GM12878 (cell line): Measurements from ENCODE around the gene TMEM89. TPM values are rescaled to one million over a fixed set of nuclear protein-coding genes. Genes with fewer than 3 reads are reported as not detected.
A peak's percentile ranks its signal among the peaks of the same experiment; 100 is the strongest.

Source experiments
- ATAC-seq: fragments of 200-7000 bp; cut with Tn5 transposase; 3 replicates; pipeline ENCODE4 v1.9.1; 2020; ENCODE audit warnings: mild to moderate bottlenecking, moderate library complexity
- BruUV-seq: library from RNA; stranded (reverse); fragments of 400-500 nt; replicated peaks from 2 replicates; lab custom pipeline; 2021; lab: Mats Ljungman, UMichigan
- CTCF ChIA-PET: fragments of 300-600 bp; sonication (Branson Sonifier 250); formaldehyde crosslinking; extraction: SDS; loops from one replicate; lab custom pipeline; 2021; ENCODE audit warnings: inconsistent platforms; lab: Yijun Ruan, JAX
- POLR2A ChIA-PET: fragments of 350-600 bp; formaldehyde crosslinking; extraction: SDS; loops from one replicate; lab custom pipeline; 2021; ENCODE audit warnings: inconsistent platforms; lab: Charles Lee
- RAD21 ChIA-PET: fragments of 300-600 bp; sonication (Branson Sonifier 250); formaldehyde crosslinking; loops from one replicate; lab custom pipeline; 2023; ENCODE audit warnings: antibody characterized with exemption; ENCODE audit not compliant: unreplicated experiment; lab: Charles Lee
- SMC1A ChIA-PET: fragments of 300-600 bp; sonication (Branson Sonifier 250); formaldehyde crosslinking; loops from one replicate; lab custom pipeline; 2023; ENCODE audit not compliant: unreplicated experiment, uncharacterized antibody; lab: Charles Lee
- DNase-seq: peaks from one replicate; pipeline ENCODE4 v3.0.0-alpha.2; 2011; ENCODE audit warnings: low read depth, low spot score
- FAIRE-seq: peaks from 3 replicates; lab custom pipeline; 2011; peaks lifted over from hg19 to GRCh38; lab: Jason Lieb, UNC
- H2AFZ ChIP-seq: 2 replicates; pipeline ENCODE4 v1.6.0; 2011; ENCODE audit warnings: low read depth, low read length, control low read depth; ENCODE audit not compliant: control insufficient read depth
- H3K27ac ChIP-seq: 2 replicates; pipeline ENCODE4 v1.5.1; 2011; ENCODE audit warnings: control low read depth; ENCODE audit not compliant: control insufficient read depth, insufficient read depth
- H3K27me3 ChIP-seq, 2 experiments: replicated peaks in 1 of 2; 2 replicates each; pipeline versions ENCODE4 v1.6.0 to v1.6.1; 2011; ENCODE audit warnings: low read length in 1 of 2; ENCODE audit not compliant: control insufficient read depth in 2 of 2, insufficient read depth in 2 of 2
- H3K36me3 ChIP-seq, 2 experiments: 2 replicates each; pipeline ENCODE4 v1.5.1; 2011; ENCODE audit warnings: low read length in 1 of 2; ENCODE audit not compliant: control insufficient read depth in 2 of 2, insufficient read depth in 2 of 2
- H3K4me1 ChIP-seq: 2 replicates; pipeline ENCODE4 v1.6.1; 2011; ENCODE audit warnings: mild to moderate bottlenecking, low read length, moderate library complexity, mixed read lengths; ENCODE audit not compliant: control insufficient read depth, insufficient read depth
- H3K4me2 ChIP-seq: 2 replicates; pipeline ENCODE4 v1.6.0; 2011; ENCODE audit warnings: control low read depth; ENCODE audit not compliant: control insufficient read depth, insufficient read depth
- H3K4me3 ChIP-seq: fragments of 200-600 bp; sonication (generic); 2 replicates; pipeline ENCODE4 v1.5.1; 2016
- H3K79me2 ChIP-seq: 2 replicates; pipeline ENCODE4 v1.6.0; 2011; ENCODE audit warnings: low read length; ENCODE audit not compliant: control insufficient read depth, insufficient read depth
- H3K9ac ChIP-seq: 2 replicates; pipeline ENCODE4 v1.8.0; 2011; ENCODE audit warnings: low read length, control low read depth, mixed read lengths; ENCODE audit not compliant: control insufficient read depth, insufficient read depth
- H3K9me3 ChIP-seq: replicated peaks from 3 replicates; pipeline ENCODE4 v1.5.1; 2011; ENCODE audit warnings: mild to moderate bottlenecking, low read length; ENCODE audit not compliant: control insufficient read depth, insufficient read depth
- H4K20me1 ChIP-seq: 2 replicates; pipeline ENCODE4 v1.6.0; 2011; ENCODE audit not compliant: control insufficient read depth, insufficient read depth
- BCL11A ChIP-seq: IDR thresholded peaks from 2 replicates; pipeline ENCODE4 v1.6.1; 2011; ENCODE audit warnings: low read depth, low read length
- CREM ChIP-seq: IDR thresholded peaks from 2 replicates; pipeline ENCODE4 v1.6.1; 2014; ENCODE audit warnings: antibody characterized with exemption, low read depth
- ELK1 ChIP-seq: IDR thresholded peaks from 2 replicates; pipeline ENCODE4 v1.6.1; 2012; ENCODE audit warnings: low read depth, low read length, improper control_type of control experiment
- NFYA ChIP-seq: IDR thresholded peaks from 2 replicates; pipeline ENCODE4 v1.6.1; 2011; ENCODE audit warnings: low read depth, mild to moderate bottlenecking, low read length, improper control_type of control experiment, borderline replicate concordance
- NR2F1 ChIP-seq: fragments of 450-650 bp; conservative IDR thresholded peaks from 2 replicates; pipeline ENCODE4 v1.6.1; 2017; ENCODE audit warnings: mild to moderate bottlenecking
- RBBP5 ChIP-seq: fragments of 200-600 bp; sonication (generic); conservative IDR thresholded peaks from 2 replicates; pipeline ENCODE4 v1.6.1; 2016
- SMAD1 ChIP-seq: fragments of 450-650 bp; IDR thresholded peaks from 2 replicates; pipeline ENCODE4 v1.6.1; 2018; ENCODE audit warnings: mild to moderate bottlenecking, low read depth; ENCODE audit not compliant: partially characterized antibody
- ZNF217 ChIP-seq: fragments of 450-650 bp; IDR thresholded peaks from 2 replicates; pipeline ENCODE4 v1.6.1; 2017; ENCODE audit warnings: antibody characterized with exemption, mild to moderate bottlenecking
- WGBS: methylation state at CpG from one replicate; pipeline ENCODE4 v1.1.6; 2016; ENCODE audit warnings: low lambda C conversion rate; ENCODE audit not compliant: insufficient replicate concordance, insufficient coverage; ENCODE audit errors: missing lambda C conversion rate; 5-methylcytosine and 5-hydroxymethylcytosine counted together
- in situ Hi-C: fragments of 300-500 bp; cut with MboI; formaldehyde crosslinking; loops from 9 replicates; pipeline ENCODE4 v1.14.3; 2018; ENCODE audit warnings: mixed read lengths
- intact Hi-C: fragments of 100-400 bp; cut with micrococcal nuclease; formaldehyde crosslinking; loops from one replicate; pipeline ENCODE4 v1.14.2; 2022; ENCODE audit not compliant: unreplicated experiment
- polyA plus RNA-seq, 11 experiments: library from polyadenylated mRNA; depleted of rRNA in 4 of 11; unstranded in 6 of 11; stranded (reverse) in 5 of 11; fragments of >200 nt; fragmentation: Nextera tagmentation in 4 of 11; fragmentation: Illumina TruSeq in 1 of 11; extraction: Ambion mirVana in 4 of 11; extraction: Trizol in 1 of 11; gene quantifications; 1 replicate in 1 of 11; 2 replicates in 10 of 11; pipeline versions ENCODE4 v1.2.1 to v1.2.3, GENCODE V29; 2011 to 2016; ENCODE audit warnings: inconsistent platforms in 2 of 11, missing spikeins in 2 of 11, low read depth in 1 of 11
- total RNA-seq, 4 experiments: library from RNA; depleted of rRNA in 3 of 4; stranded (reverse); fragments of >200 nt in 3 of 4; fragmentation: Illumina TruSeq in 1 of 4; extraction: Trizol in 1 of 4; gene quantifications; 2 replicates each; pipeline versions ENCODE4 v1.2.1 to v1.2.3, GENCODE V29; 2013 to 2021

TMEM89 gene
- total and polyA plus RNA-seq, 10 of the 15 experiments (the other 5 are each of a cell fraction or from before 2014, with no cell fraction given): not detected

- peaks cover 13 to 21% of the 10 kb centered on the region in 2 experiments for H3K36me3 ChIP-seq
- DNase-seq (no peak), ATAC-seq (peak; percentile 41; the same call in 2 of the 3 replicates), FAIRE-seq (no peak)
- H4K20me1 ChIP-seq: no peaks in the 10 kb centered on the region
- POLR2A ChIA-PET: no interaction called here
- no peak overlapping the region for H2AFZ ChIP-seq
- H3K27me3 ChIP-seq: peaks cover 0 to 9% of the 10 kb centered on the region in 2 experiments; a peak in 2 of 4 replicates
- in situ Hi-C loops (no loop called here), intact Hi-C loops (no loop called here)
- no peak overlapping the region for H3K27ac ChIP-seq
- RAD21 ChIA-PET: no interaction called here
- H3K9ac ChIP-seq: no peak overlapping the region
- no peaks in the 10 kb centered on the region; the same call in 1 of the 2 replicates for H3K4me1 ChIP-seq
- 30% methylated on average over 10 of the region's 10 CpGs for WGBS
- no peak overlapping the region for H3K4me2 ChIP-seq
- H3K4me3 ChIP-seq: no peak overlapping the region
- H3K79me2 ChIP-seq: no peaks in the 10 kb centered on the region
- H3K9me3 ChIP-seq: no peaks in the 10 kb centered on the region
- SMC1A ChIA-PET: no interaction called here
- BruUV-seq: no TSS peak
- TF ChIP-seq ZNF217: no peak
- TF ChIP-seq NR2F1: peak; percentile 30; the same call in 1 of the 2 replicates
- TF ChIP-seq BCL11A: no peak
- TF ChIP-seq ELK1: no peak
- no peak for TF ChIP-seq CREM
- no peak for TF ChIP-seq SMAD1
- no peak for TF ChIP-seq NFYA
- no peak for TF ChIP-seq RBBP5
- CTCF ChIA-PET: interaction anchor here (0.6 kb wide), 1 partner anchor 17 kb away, joined by 3 read pairs; no protein-coding TSS in a partner anchor
These were observed 25.9 kb downstream of the TMEM89 start for GRCh38 chr3:48595526-48596121.
